NB4 (cell line): Measurements from ENCODE around the gene MAP3K21.

ENCODE experiments used
- POLR2A ChIP-seq: IDR thresholded peaks from 2 replicates; pipeline ENCODE4 v1.6.1; 2011; ENCODE audit warnings: mild to moderate bottlenecking; ENCODE audit not compliant: insufficient read length; ENCODE audit errors: extremely low read depth
- TF ChIP-seq, protein P1 (sequence below): IDR thresholded peaks from one replicate; pipeline ENCODE4 v1.5.1; 2012; ENCODE audit warnings: low read depth, low read length

DNA sequence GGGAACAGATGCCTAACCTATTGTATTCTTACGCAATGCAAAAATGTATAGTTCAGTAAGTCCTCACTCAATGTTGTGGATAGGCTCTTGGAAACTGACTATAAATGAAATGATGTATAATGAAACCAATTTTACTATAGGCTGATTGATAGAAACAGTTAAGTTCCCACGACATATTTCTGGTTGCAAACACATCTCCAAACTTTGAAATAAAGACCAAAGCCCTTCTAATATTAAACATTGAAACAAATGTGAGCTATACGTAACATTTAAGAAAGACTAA is 29.1 kb downstream of the MAP3K21 start:
- TF ChIP-seq POLR2A: no peak
- TF ChIP-seq, protein P1, sequence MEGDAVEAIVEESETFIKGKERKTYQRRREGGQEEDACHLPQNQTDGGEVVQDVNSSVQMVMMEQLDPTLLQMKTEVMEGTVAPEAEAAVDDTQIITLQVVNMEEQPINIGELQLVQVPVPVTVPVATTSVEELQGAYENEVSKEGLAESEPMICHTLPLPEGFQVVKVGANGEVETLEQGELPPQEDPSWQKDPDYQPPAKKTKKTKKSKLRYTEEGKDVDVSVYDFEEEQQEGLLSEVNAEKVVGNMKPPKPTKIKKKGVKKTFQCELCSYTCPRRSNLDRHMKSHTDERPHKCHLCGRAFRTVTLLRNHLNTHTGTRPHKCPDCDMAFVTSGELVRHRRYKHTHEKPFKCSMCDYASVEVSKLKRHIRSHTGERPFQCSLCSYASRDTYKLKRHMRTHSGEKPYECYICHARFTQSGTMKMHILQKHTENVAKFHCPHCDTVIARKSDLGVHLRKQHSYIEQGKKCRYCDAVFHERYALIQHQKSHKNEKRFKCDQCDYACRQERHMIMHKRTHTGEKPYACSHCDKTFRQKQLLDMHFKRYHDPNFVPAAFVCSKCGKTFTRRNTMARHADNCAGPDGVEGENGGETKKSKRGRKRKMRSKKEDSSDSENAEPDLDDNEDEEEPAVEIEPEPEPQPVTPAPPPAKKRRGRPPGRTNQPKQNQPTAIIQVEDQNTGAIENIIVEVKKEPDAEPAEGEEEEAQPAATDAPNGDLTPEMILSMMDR: no peak
